Erythroblast (primary cell): Measurements from ENCODE around the gene PRKCD.

ENCODE experiments used
- GATA1 ChIP-seq: IDR thresholded peaks from 2 replicates; pipeline ENCODE4 v1.6.1; 2011; ENCODE audit warnings: low read depth, mild to moderate bottlenecking, control low read depth, low read length, moderate library complexity
- POLR2A ChIP-seq: IDR thresholded peaks from 2 replicates; pipeline ENCODE4 v1.6.1; 2011; ENCODE audit warnings: mild to moderate bottlenecking, low read length

DNA sequence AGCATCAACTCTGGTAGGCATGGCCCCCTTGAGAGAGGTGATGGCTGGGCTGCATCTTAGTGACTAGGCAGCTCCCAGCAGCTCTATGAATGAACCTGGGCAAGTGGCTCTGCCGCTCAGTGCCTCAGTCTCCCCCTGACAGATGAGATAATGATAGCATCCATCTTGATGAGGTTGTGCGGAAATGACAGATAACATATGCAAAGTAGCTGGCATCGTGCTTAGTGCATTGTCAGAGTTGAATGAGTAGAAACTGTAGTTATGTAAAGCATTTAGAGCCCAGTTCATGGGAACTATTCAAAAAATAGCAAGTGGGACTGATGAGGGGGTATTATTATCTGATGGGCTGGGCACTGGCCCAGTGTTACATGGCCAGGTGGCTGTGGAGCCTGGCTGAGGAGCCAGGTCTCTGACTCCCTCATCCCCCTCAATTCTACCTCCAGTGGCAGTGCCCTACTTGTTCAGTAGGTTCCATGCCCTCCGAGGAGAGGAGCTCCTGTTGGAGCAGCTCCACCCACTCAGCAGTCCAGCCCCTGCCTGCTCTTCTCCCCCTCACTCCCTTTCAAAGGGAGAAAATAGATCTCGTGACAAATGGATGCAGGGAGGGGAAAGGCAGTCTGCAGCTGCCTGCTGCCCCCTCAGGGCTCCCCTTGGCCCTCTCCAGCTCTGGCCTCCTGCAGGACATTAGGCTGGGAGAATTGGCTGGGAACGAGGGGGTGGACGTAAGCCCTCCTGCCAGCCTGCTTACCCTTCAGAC is 6.6 kb downstream of the PRKCD start:
- TF ChIP-seq POLR2A, result no peak
- TF ChIP-seq GATA1, result no peak
